GM18520 (cell line): ENCODE results near the gene ID3.
"Not testable (repeated sequence)": the region's sequence is repeated elsewhere in the genome, so short reads cannot be mapped to it uniquely, and the experiment has no call there.

Source experiments
- ATAC-seq: cut with Tn5 transposase; IDR thresholded peaks from one replicate; pipeline ENCODE4 v1.9.1; 2021; ENCODE audit not compliant: unreplicated experiment

ID3 gene

GRCh38 chr1:23589585-23589986, 30.3 kb upstream of the ID3 start:
- no peak for ATAC-seq

GRCh38 chr1:23588749-23589548, 29.6 kb upstream of the ID3 start:
- no peak for ATAC-seq

GRCh38 chr1:23585321-23586022, 26.2 kb upstream of the ID3 start:
- no peak for ATAC-seq

GRCh38 chr1:23583727-23584126, 24.4 kb upstream of the ID3 start:
- ATAC-seq: not testable (repeated sequence)

- ATAC-seq: no peak
These were observed 23.5 kb upstream of the ID3 start for GRCh38 chr1:23582820-23583219.

GRCh38 chr1:23581219-23581618, 21.9 kb upstream of the ID3 start:
- no peak for ATAC-seq

GRCh38 chr1:23578997-23579363, 19.7 kb upstream of the ID3 start:
- ATAC-seq: no peak

GRCh38 chr1:23578311-23578996, 19.2 kb upstream of the ID3 start:
- ATAC-seq: no peak

GRCh38 chr1:23577056-23578004, 18.0 kb upstream of the ID3 start:
- peak; percentile 86 for ATAC-seq

- ATAC-seq: no peak
These were observed 17.2 kb upstream of the ID3 start for GRCh38 chr1:23576338-23577055.

GRCh38 chr1:23575226-23575810, 16.0 kb upstream of the ID3 start:
- ATAC-seq: no peak

GRCh38 chr1:23574265-23574754, 15.0 kb upstream of the ID3 start:
- no peak for ATAC-seq

GRCh38 chr1:23573574-23574182, 14.4 kb upstream of the ID3 start:
- ATAC-seq: no peak

- no peak for ATAC-seq
These were observed 12.2 kb upstream of the ID3 start for GRCh38 chr1:23571465-23571864.

- no peak for ATAC-seq
These were observed 10.8 kb upstream of the ID3 start for GRCh38 chr1:23570001-23570691.

- no peak for ATAC-seq
These were observed 9.5 kb upstream of the ID3 start for GRCh38 chr1:23568608-23569383.

- no peak for ATAC-seq
These were observed 8.8 kb upstream of the ID3 start for GRCh38 chr1:23567996-23568607.

- ATAC-seq: no peak
These were observed 8.3 kb upstream of the ID3 start for GRCh38 chr1:23567629-23567995.
